Measurements from ENCODE around the gene PTPRZ1. TPM values are rescaled to one million over a fixed set of nuclear protein-coding genes. Genes with fewer than 3 reads are reported as not detected.

The PTPRZ1 gene
- total and polyA plus RNA-seq, 2 of the 13 experiments (the other 11 are each of a cell fraction or from before 2014, with no cell fraction given): not detected

DNA sequence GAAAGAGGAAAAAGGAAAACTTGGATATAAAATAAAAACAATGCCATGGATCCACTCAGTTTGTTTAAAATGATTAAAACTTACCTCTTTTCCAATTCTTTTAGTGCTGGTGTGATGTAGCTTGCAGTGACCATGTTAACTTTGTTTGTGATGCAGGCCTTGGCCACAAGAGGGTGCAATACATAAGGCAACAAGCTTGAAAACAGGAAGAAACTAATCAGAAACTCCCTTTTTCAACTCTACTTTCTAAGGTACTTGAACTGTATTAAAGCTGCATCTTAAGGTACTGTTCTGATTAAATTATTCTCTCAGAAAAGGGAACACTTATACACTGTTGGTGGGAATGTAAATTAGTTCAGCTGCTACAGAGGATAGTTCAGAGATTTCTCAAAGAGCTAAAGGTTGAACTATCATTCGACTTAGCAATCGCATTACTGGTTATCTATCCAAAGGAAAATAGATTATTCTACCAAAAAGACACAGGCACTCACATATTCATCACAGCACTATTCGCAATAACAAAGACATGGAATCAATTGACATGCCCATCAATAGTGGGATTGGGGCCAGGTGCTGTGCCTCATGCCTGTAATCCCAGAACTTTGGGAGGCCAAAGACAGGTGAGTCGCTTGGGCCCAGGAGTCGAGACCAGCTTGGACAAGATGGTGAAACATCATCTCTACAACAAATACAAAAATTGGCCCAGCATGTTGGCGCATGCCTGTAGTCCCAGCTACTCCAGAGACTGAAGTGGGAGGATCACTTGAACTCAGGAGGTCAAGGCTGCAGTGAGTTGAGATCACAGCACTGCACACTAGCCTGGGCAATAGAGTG, 220.2 kb downstream of the PTPRZ1 start:
- H3K27me3 ChIP-seq (ENCODE audit: control insufficient read depth in 1 of 2, insufficient read depth in 2 of 2, low read length in 2 of 2): no peaks in the 10 kb centered on the region
- POLR2A ChIA-PET: no interaction called here
- H3K9ac ChIP-seq (ENCODE audit: insufficient read depth, low read depth, low read length): no peak overlapping the region
- peaks cover 0 to 1% of the 10 kb centered on the region in 2 experiments; a peak in 3 of 5 replicates for H3K36me3 ChIP-seq (replicated peaks in 1 of 2; ENCODE audit: control insufficient read depth in 1 of 2, insufficient read depth in 2 of 2, low read length in 2 of 2)
- no peak overlapping the region for H2AFZ ChIP-seq (ENCODE audit: low read length)
- H3K4me3 ChIP-seq (replicated peaks in 1 of 3; ENCODE audit: insufficient read depth in 1 of 3, low read depth in 2 of 3, low read length in 3 of 3): no peak overlapping the region
- no peak overlapping the region for H3K27ac ChIP-seq (ENCODE audit: extremely low read length, insufficient read depth, low read length)
- FAIRE-seq (peak; percentile 71), ATAC-seq (peak; percentile 83), DNase-seq (ENCODE audit: low spot score) (peak; percentile 64)
- no peaks in the 10 kb centered on the region for H3K9me3 ChIP-seq (ENCODE audit: low read length)
- no peaks in the 10 kb centered on the region for H3K79me2 ChIP-seq (ENCODE audit: insufficient read depth, low read length)
- no peaks in the 10 kb centered on the region for H4K20me1 ChIP-seq (ENCODE audit: insufficient read depth, low read length)
- WGBS (ENCODE audit: low lambda C conversion rate): 97% methylated on average over 6 of the region's 6 CpGs
- H3K4me1 ChIP-seq (ENCODE audit: insufficient read depth, low read length): no peaks in the 10 kb centered on the region
- intact Hi-C loops (cut with micrococcal nuclease; ENCODE audit: unreplicated experiment): loop anchor here (1.0 to 10.0 kb wide), 2 partner anchors 122 to 436 kb away; no protein-coding TSS in a partner anchor
- in situ Hi-C loops (cut with HindIII; ENCODE audit: extremely low pct_ligation_motif_present, low pct_unique_long_range_greater_than_20kb): loop anchor here (10.0 kb wide), 1 partner anchor 442 kb away; no protein-coding TSS in a partner anchor
- no TSS peak for BruUV-seq (replicated peaks)
- CTCF ChIA-PET (ENCODE audit: low intra/inter-chr PET ratio, low total read pairs): interaction anchor here (0.6 to 1.4 kb wide), 2 partner anchors 436 to 439 kb away, joined by 3 to 6 read pairs; no protein-coding TSS in a partner anchor
- H3K4me2 ChIP-seq (ENCODE audit: low read depth, low read length): no peak overlapping the region
- TF ChIP-seq, protein P1, sequence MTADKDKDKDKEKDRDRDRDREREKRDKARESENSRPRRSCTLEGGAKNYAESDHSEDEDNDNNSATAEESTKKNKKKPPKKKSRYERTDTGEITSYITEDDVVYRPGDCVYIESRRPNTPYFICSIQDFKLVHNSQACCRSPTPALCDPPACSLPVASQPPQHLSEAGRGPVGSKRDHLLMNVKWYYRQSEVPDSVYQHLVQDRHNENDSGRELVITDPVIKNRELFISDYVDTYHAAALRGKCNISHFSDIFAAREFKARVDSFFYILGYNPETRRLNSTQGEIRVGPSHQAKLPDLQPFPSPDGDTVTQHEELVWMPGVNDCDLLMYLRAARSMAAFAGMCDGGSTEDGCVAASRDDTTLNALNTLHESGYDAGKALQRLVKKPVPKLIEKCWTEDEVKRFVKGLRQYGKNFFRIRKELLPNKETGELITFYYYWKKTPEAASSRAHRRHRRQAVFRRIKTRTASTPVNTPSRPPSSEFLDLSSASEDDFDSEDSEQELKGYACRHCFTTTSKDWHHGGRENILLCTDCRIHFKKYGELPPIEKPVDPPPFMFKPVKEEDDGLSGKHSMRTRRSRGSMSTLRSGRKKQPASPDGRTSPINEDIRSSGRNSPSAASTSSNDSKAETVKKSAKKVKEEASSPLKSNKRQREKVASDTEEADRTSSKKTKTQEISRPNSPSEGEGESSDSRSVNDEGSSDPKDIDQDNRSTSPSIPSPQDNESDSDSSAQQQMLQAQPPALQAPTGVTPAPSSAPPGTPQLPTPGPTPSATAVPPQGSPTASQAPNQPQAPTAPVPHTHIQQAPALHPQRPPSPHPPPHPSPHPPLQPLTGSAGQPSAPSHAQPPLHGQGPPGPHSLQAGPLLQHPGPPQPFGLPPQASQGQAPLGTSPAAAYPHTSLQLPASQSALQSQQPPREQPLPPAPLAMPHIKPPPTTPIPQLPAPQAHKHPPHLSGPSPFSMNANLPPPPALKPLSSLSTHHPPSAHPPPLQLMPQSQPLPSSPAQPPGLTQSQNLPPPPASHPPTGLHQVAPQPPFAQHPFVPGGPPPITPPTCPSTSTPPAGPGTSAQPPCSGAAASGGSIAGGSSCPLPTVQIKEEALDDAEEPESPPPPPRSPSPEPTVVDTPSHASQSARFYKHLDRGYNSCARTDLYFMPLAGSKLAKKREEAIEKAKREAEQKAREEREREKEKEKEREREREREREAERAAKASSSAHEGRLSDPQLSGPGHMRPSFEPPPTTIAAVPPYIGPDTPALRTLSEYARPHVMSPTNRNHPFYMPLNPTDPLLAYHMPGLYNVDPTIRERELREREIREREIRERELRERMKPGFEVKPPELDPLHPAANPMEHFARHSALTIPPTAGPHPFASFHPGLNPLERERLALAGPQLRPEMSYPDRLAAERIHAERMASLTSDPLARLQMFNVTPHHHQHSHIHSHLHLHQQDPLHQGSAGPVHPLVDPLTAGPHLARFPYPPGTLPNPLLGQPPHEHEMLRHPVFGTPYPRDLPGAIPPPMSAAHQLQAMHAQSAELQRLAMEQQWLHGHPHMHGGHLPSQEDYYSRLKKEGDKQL (CRISPR knock-in tag; IDR thresholded peaks at IDR 0.05; ENCODE audit: low read depth): no peak
- no peak for TF ChIP-seq KMT2A (CRISPR knock-in tag; IDR thresholded peaks at IDR 0.05)
- TF ChIP-seq POGZ (CRISPR knock-in tag; IDR thresholded peaks at IDR 0.05): 0 out of 2 replicates have a peak, but pooled peaks have one; percentile 27
- no peak for TF ChIP-seq ZNF724P (CRISPR knock-in tag; IDR thresholded peaks at IDR 0.05; ENCODE audit: borderline replicate concordance)
- no peak for TF ChIP-seq MYNN (CRISPR knock-in tag; IDR thresholded peaks at IDR 0.05; ENCODE audit: low read depth)
- 0 out of 2 replicates have a peak, but pooled peaks have one; percentile 20 for TF ChIP-seq FOXA3 (CRISPR knock-in tag; IDR thresholded peaks at IDR 0.05)
- TF ChIP-seq, protein P2, sequence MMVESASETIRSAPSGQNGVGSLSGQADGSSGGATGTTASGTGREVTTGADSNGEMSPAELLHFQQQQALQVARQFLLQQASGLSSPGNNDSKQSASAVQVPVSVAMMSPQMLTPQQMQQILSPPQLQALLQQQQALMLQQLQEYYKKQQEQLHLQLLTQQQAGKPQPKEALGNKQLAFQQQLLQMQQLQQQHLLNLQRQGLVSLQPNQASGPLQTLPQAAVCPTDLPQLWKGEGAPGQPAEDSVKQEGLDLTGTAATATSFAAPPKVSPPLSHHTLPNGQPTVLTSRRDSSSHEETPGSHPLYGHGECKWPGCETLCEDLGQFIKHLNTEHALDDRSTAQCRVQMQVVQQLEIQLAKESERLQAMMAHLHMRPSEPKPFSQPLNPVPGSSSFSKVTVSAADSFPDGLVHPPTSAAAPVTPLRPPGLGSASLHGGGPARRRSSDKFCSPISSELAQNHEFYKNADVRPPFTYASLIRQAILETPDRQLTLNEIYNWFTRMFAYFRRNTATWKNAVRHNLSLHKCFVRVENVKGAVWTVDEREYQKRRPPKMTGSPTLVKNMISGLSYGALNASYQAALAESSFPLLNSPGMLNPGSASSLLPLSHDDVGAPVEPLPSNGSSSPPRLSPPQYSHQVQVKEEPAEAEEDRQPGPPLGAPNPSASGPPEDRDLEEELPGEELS (CRISPR knock-in tag; IDR thresholded peaks at IDR 0.05): no peak
- TF ChIP-seq, protein P3, sequence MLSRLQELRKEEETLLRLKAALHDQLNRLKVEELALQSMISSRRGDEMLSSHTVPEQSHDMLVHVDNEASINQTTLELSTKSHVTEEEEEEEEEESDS (CRISPR knock-in tag; IDR thresholded peaks at IDR 0.05; ENCODE audit: borderline replicate concordance): no peak
- TF ChIP-seq SP1 (IDR thresholded peaks at IDR 0.05): no peak
- TF ChIP-seq SP1 (CRISPR knock-in tag; IDR thresholded peaks at IDR 0.05): no peak
- TF ChIP-seq, protein P4, sequence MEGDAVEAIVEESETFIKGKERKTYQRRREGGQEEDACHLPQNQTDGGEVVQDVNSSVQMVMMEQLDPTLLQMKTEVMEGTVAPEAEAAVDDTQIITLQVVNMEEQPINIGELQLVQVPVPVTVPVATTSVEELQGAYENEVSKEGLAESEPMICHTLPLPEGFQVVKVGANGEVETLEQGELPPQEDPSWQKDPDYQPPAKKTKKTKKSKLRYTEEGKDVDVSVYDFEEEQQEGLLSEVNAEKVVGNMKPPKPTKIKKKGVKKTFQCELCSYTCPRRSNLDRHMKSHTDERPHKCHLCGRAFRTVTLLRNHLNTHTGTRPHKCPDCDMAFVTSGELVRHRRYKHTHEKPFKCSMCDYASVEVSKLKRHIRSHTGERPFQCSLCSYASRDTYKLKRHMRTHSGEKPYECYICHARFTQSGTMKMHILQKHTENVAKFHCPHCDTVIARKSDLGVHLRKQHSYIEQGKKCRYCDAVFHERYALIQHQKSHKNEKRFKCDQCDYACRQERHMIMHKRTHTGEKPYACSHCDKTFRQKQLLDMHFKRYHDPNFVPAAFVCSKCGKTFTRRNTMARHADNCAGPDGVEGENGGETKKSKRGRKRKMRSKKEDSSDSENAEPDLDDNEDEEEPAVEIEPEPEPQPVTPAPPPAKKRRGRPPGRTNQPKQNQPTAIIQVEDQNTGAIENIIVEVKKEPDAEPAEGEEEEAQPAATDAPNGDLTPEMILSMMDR (CRISPR knock-in tag; IDR thresholded peaks at IDR 0.05): peak; percentile 75
- TF ChIP-seq, protein P5, sequence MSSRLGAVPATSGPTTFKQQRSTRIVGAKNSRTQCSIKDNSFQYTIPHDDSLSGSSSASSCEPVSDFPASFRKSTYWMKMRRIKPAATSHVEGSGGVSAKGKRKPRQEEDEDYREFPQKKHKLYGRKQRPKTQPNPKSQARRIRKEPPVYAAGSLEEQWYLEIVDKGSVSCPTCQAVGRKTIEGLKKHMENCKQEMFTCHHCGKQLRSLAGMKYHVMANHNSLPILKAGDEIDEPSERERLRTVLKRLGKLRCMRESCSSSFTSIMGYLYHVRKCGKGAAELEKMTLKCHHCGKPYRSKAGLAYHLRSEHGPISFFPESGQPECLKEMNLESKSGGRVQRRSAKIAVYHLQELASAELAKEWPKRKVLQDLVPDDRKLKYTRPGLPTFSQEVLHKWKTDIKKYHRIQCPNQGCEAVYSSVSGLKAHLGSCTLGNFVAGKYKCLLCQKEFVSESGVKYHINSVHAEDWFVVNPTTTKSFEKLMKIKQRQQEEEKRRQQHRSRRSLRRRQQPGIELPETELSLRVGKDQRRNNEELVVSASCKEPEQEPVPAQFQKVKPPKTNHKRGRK (CRISPR knock-in tag; IDR thresholded peaks at IDR 0.05): no peak
